Measurements from ENCODE around the gene ERCC6L2.
A peak's percentile ranks its signal among the peaks of the same experiment; 100 is the strongest.

Gene ERCC6L2, protein sequence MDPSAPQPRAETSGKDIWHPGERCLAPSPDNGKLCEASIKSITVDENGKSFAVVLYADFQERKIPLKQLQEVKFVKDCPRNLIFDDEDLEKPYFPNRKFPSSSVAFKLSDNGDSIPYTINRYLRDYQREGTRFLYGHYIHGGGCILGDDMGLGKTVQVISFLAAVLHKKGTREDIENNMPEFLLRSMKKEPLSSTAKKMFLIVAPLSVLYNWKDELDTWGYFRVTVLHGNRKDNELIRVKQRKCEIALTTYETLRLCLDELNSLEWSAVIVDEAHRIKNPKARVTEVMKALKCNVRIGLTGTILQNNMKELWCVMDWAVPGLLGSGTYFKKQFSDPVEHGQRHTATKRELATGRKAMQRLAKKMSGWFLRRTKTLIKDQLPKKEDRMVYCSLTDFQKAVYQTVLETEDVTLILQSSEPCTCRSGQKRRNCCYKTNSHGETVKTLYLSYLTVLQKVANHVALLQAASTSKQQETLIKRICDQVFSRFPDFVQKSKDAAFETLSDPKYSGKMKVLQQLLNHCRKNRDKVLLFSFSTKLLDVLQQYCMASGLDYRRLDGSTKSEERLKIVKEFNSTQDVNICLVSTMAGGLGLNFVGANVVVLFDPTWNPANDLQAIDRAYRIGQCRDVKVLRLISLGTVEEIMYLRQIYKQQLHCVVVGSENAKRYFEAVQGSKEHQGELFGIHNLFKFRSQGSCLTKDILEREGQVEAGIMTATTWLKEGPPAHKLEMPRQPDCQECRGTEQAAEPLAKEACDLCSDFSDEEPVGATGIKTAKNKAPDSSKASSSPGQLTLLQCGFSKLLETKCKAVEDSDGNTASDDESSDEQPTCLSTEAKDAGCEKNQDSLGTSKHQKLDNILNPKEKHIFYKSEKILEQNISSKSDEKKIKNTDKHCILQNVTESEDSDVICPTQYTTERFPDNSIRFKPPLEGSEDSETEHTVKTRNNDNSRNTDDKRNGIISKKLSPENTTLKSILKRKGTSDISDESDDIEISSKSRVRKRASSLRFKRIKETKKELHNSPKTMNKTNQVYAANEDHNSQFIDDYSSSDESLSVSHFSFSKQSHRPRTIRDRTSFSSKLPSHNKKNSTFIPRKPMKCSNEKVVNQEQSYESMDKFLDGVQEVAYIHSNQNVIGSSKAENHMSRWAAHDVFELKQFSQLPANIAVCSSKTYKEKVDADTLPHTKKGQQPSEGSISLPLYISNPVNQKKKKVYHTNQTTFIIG (N-terminal part only)

GRCh38 chr9:95875305-95876137, at the start of gene ERCC6L2:
Gene ERCC6L2 (plus strand): TSS chr9:95875691. CDS start chr9:95876039, 348 bp downstream.
- peak; percentile 92 for ATAC-seq

GRCh38 chr9:95826183-95826838, 49.2 kb upstream of the ERCC6L2 start:
- no peak for ATAC-seq
- no peak for DNase-seq

More at GRCh38 chr9:95875305-95876137, at the start of gene ERCC6L2:
- DNase-seq: peak; percentile 95

- no peak for DNase-seq
- ATAC-seq: no peak
These were observed 44.7 kb upstream of the ERCC6L2 start for GRCh38 chr9:95830768-95831167.

- DNase-seq: no peak
- ATAC-seq: no peak
These were observed 43.7 kb upstream of the ERCC6L2 start for GRCh38 chr9:95831810-95832209.

GRCh38 chr9:95833546-95834178, 41.8 kb upstream of the ERCC6L2 start:
- ATAC-seq: no peak
- DNase-seq: no peak

- ATAC-seq: peak; percentile 69
- no peak for DNase-seq
These were observed 41.1 kb upstream of the ERCC6L2 start for GRCh38 chr9:95834281-95834907.

- DNase-seq (no peak), ATAC-seq (no peak)
These were observed 40.1 kb upstream of the ERCC6L2 start for GRCh38 chr9:95835393-95835792.

DNA sequence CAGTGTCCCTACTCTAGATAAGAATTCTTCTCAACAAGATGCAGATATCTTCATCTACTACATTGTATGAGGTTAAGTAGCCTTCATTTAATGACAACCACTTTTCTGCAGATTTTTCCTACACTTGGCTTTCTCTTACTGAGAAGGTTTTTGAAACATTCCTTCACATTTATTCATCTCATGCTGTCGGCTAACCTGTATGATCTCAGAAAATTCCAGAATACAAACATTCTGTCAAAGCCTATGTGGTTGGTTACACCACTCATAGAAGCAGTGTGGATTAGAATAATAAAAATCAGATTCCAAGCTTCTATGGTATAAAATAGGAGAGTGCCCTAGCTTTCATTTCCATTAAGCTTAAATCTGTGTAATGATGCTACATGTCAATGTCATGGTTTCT, 39.4 kb upstream of the ERCC6L2 start:
- DNase-seq: no peak
- no peak for ATAC-seq

DNA sequence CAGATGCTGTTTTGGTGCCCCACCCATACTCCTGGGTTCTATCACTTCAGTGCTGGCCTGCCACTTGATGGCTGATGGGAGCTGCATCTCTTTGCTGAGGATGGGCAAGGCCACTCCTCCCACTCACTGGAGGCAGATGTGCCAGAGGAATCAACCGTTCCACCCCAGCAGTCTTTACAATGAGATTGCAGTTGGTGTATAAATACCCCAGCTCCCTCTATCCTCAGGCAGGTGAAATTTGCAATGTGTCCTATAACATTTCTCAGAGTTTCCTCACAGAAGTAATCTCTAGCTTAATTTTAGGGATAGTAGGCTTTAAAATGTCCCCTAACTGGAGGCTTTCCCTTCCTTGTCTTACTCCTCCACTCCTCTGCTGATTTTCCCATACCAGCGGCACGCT, 36.5 kb upstream of the ERCC6L2 start:
- ATAC-seq (no peak), DNase-seq (no peak)

DNA sequence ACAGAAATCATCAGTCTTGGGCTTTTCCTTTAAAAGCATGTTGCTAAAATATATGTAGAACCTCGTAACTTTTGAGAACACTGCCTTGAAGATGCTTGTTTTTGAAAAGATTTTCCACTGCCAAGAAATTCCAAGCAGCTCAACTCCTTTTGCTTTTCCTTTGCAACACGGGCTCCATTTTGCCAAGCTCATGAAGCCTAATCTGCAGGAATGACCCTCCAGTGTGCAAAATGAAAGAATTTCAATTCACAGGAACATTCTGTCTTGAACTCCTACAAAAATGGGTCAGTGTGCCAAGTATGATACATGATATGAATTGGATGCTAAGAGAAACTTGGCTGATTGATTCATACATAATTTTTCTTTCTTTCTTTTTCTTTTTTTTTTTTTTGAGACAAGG, 35.4 kb upstream of the ERCC6L2 start:
- DNase-seq (no peak), ATAC-seq (no peak)

- DNase-seq (no peak), ATAC-seq (no peak)
These were observed 34.1 kb upstream of the ERCC6L2 start for GRCh38 chr9:95841377-95841776.

DNA sequence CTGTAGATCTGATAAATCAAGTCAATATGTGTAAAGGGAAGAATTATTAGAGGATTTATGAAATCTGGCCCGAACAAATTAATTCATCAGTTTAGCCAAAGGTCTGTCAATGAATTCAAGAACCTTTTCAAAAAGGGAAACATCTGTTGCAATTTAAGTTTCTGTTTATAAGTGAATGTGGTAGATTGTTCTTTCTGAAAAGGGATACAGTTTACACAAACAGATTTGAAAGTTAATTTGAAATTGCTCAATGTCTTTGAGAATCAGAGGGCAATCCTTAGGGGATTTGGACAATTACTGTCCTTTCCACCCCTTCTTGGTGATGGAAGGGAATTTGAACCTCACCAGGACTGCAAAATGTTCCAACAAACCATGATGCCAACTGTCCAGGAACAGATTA, 29.7 kb upstream of the ERCC6L2 start:
- ATAC-seq: no peak
- no peak for DNase-seq

GRCh38 chr9:95848764-95849163, 26.7 kb upstream of the ERCC6L2 start:
- no peak for DNase-seq
- ATAC-seq: no peak

DNA sequence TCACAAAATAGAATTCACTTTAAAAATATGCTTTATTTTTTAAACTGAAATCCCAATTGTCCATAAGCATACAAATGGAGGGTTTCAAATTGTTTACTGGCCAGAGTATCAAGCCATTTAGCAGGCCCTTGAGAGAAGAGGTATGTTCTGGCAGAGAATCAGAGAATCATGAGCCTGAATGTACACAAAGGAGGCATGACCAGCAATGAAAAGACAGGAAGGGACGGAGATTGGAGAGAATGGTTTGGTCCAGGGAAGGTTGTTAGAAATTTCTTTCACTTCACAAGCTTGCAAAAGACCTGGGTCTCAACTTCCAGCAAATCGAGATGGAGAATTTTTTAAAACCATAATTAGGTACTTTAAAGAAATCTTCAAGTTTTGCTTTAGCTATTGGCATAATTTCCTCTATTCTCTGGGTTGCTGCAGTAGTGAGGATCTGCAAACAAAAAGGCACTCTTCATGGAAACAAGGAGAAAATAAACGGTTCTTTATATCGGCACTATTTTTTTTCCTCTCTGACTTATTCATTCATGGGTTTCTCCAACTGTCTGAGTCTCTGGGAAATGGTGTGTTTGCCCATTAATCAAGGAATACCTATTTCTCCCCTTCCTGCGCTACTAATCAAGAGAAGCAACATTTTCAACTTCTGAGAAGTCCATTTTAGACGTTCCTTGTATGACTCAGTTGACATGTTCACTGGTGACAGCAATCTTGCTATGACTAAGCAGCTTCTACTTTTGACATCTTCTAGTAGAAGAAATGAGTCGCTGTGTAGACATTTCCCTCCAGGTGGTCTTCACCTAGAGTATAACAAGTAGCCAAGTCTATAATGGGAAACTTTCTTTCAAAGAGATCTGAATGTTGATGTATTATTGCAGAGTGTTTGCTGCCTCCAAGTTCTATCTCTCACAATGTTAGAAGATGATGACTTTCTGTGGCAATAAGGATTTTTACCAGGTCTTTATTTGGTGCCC, 23.1 kb upstream of the ERCC6L2 start:
- no peak for DNase-seq
- ATAC-seq: peak; percentile 99

DNA sequence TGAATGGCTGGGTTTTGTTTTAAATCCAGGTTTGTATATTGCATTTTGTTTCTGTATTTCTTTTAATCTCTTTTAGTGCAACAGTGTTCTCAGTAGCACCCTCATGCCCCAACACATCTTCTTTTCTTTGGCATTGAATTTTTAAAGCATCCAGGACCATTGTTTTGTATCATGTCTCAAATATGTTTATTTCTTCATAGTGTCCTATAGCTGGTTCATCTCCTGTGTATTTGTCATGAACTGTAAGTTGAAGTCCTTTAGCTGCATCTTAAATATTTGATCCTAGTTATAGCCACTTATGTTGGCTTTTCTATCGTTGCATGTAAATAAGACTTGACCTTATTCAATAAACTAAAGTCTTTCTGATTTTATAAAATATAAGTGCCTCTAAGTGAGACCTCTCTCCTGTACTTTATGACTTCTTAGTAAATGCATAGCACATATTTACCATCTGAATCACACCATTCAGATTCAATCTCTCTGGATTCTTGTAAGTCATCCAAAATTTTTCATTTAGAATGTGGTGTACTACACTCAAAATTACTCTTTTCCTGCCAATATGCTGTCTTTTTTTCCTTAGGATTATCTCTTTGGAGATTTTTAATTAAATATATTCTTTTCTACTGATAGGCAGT, 21.0 kb upstream of the ERCC6L2 start:
- ATAC-seq: no peak
- DNase-seq: no peak

- no peak for DNase-seq
- ATAC-seq: no peak
These were observed 19.5 kb upstream of the ERCC6L2 start for GRCh38 chr9:95855961-95856360.

DNA sequence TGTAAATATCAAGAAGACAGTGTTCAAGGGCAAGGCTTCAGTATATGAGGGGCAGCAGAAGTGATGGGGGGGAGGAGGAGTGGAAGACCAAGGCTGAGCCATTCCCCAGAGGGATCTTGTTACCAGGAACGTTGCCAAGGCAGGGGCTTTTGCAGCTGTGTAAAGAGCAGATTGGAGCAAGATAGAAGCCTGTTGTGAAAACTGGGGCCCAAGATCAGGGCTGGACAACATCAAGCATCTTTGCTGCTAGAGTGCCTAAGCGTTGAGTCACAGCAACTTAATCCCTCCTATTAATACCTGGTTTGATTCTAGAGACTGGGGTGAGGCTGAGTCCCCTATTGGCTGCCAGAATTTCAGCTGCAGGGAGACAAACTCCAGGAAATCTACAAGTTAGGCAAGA, 18.4 kb upstream of the ERCC6L2 start:
- no peak for ATAC-seq
- no peak for DNase-seq

GRCh38 chr9:95857896-95858295, 17.6 kb upstream of the ERCC6L2 start:
- DNase-seq (no peak), ATAC-seq (no peak)
